Adrenal gland (tissue), 5 donors: ENCODE results near the gene ATG101.

Experiments used
- CTCF ChIP-seq, 6 experiments: fragments of 450-650 bp in 4 of 6; fragments of 200-600 bp in 2 of 6; sonication (generic) in 1 of 6; IDR thresholded peaks; 1 replicate in 5 of 6; 2 replicates in 1 of 6; pipeline versions ENCODE4 v1.5.1 to v1.8.0; 2016 to 2021; ENCODE audit warnings: antibody characterized with exemption in 6 of 6, mild to moderate bottlenecking in 2 of 6, moderate library complexity in 1 of 6
- POLR2A ChIP-seq, 2 donors: fragments of 450-650 bp; IDR thresholded peaks; one replicate each; pipeline ENCODE4 v1.6.1; 2017; ENCODE audit warnings: antibody characterized with exemption in 2 of 2, mild to moderate bottlenecking in 2 of 2, moderate library complexity in 1 of 2
- donor health status: DM: no; HTN: no; CAD: no.

- TF ChIP-seq POLR2A (IDR thresholded peaks at IDR 0.05) (no peak), CTCF (IDR thresholded peaks at IDR 0.05) (no peak)
Measured at GRCh38 chr12:52032446-52032803, 37.4 kb upstream of the ATG101 start.
